Endothelial cell of umbilical vein (primary cell): ENCODE measurements around the gene GMCL2. TPM values are rescaled to one million over a fixed set of nuclear protein-coding genes. Genes with fewer than 3 reads are reported as not detected.

Experiments used
- BruUV-seq: library from RNA; stranded (reverse); fragments of 400-500 nt; replicated peaks from 2 replicates; lab custom pipeline; 2021; lab: Mats Ljungman, UMichigan
- CTCF ChIA-PET: fragments of 300-600, 350-600 bp; sonication (Branson Sonifier 250); formaldehyde crosslinking; loops from one replicate; lab custom pipeline; 2021; ENCODE audit warnings: antibody characterized with exemption, inconsistent platforms; lab: Charles Lee
- POLR2A ChIA-PET: fragments of 300-600, 350-600 bp; sonication (Branson Sonifier 250); formaldehyde crosslinking; loops from one replicate; lab custom pipeline; 2021; ENCODE audit warnings: antibody characterized with exemption, inconsistent platforms; lab: Charles Lee
- DNase-seq: peaks from one replicate; pipeline ENCODE4 v3.0.0-alpha.2; 2011; ENCODE audit warnings: low read depth, low spot score
- FAIRE-seq: peaks from 2 replicates; lab custom pipeline; 2011; peaks lifted over from hg19 to GRCh38; lab: Jason Lieb, UNC
- H2AFZ ChIP-seq: 2 replicates; pipeline ENCODE4 v1.6.0; 2012; ENCODE audit warnings: low read depth, low read length, control low read depth, inconsistent platforms
- H3K27ac ChIP-seq: 2 replicates; pipeline ENCODE4 v1.5.1; 2011; ENCODE audit warnings: low read depth, mild to moderate bottlenecking, control low read depth, low read length, moderate library complexity; ENCODE audit not compliant: insufficient read depth
- H3K27me3 ChIP-seq, 2 experiments: 2 replicates each; pipeline versions ENCODE4 v1.6.0 to v1.6.1; 2011; ENCODE audit warnings: low read length in 2 of 2, mixed read lengths in 1 of 2; ENCODE audit not compliant: control insufficient read depth in 2 of 2, insufficient read depth in 2 of 2
- H3K36me3 ChIP-seq, 2 experiments: 2 replicates in 1 of 2; 3 replicates in 1 of 2; pipeline ENCODE4 v1.5.1; 2011; ENCODE audit warnings: low read length in 2 of 2, mild to moderate bottlenecking in 1 of 2, moderate library complexity in 1 of 2; ENCODE audit not compliant: control insufficient read depth in 2 of 2, insufficient read depth in 2 of 2; ENCODE audit errors: extremely low read depth in 1 of 2
- H3K4me1 ChIP-seq: 3 replicates; pipeline ENCODE4 v1.5.1; 2011; ENCODE audit warnings: mild to moderate bottlenecking, low read length; ENCODE audit not compliant: control insufficient read depth, insufficient read depth; ENCODE audit errors: extremely low read depth
- H3K4me2 ChIP-seq: 2 replicates; pipeline ENCODE4 v1.6.1; 2011; ENCODE audit warnings: low read length, control low read depth, mixed read lengths; ENCODE audit not compliant: insufficient read depth
- H3K4me3 ChIP-seq, 3 experiments: fragments of 200-600 bp in 1 of 3; sonication (generic), shearing (Covaris generic) in 1 of 3; replicated peaks in 1 of 3; 2 replicates each; pipeline ENCODE4 v1.5.1; 2011 to 2016; ENCODE audit warnings: control low read depth in 3 of 3, low read length in 3 of 3, mild to moderate bottlenecking in 2 of 3, inconsistent platforms in 1 of 3, low read depth in 1 of 3, moderate library complexity in 1 of 3; ENCODE audit not compliant: insufficient read depth in 1 of 3
- H3K79me2 ChIP-seq: 2 replicates; pipeline ENCODE4 v1.6.0; 2012; ENCODE audit warnings: low read length, inconsistent platforms; ENCODE audit not compliant: control insufficient read depth, insufficient read depth
- H3K9ac ChIP-seq: replicated peaks from 2 replicates; pipeline ENCODE3; 2011; ENCODE audit warnings: low read length, control low read depth; ENCODE audit not compliant: insufficient read depth; ENCODE audit errors: extremely low read depth
- H3K9me1 ChIP-seq: replicated peaks from 3 replicates; pipeline ENCODE4 v1.6.0; 2011; ENCODE audit warnings: mild to moderate bottlenecking, low read length; ENCODE audit not compliant: control insufficient read depth, insufficient read depth; ENCODE audit errors: extremely low read depth
- H3K9me3 ChIP-seq: replicated peaks from 2 replicates; pipeline ENCODE4 v1.5.1; 2012; ENCODE audit warnings: low read length, inconsistent platforms; ENCODE audit not compliant: control insufficient read depth, insufficient read depth
- H4K20me1 ChIP-seq: replicated peaks from 2 replicates; pipeline ENCODE3; 2011; ENCODE audit warnings: mild to moderate bottlenecking, low read length; ENCODE audit not compliant: control insufficient read depth, insufficient read depth; ENCODE audit errors: extremely low read depth
- EZH2 ChIP-seq: IDR thresholded peaks from 2 replicates; pipeline ENCODE4 v1.6.1; 2012; ENCODE audit warnings: borderline replicate concordance, low read depth, mild to moderate bottlenecking, moderate library complexity, low read length, inconsistent platforms; ENCODE audit not compliant: severe bottlenecking
- FOS ChIP-seq: IDR thresholded peaks from 2 replicates; pipeline ENCODE4 v1.6.1; 2011; ENCODE audit warnings: mild to moderate bottlenecking, low read length, moderate library complexity, borderline replicate concordance; ENCODE audit not compliant: insufficient read depth
- GATA2 ChIP-seq: IDR thresholded peaks from 2 replicates; pipeline ENCODE4 v1.7.0; 2011; ENCODE audit warnings: low read depth, mild to moderate bottlenecking, moderate library complexity, mixed read lengths, low read length; ENCODE audit not compliant: insufficient read length, insufficient read depth
- JUN ChIP-seq: IDR thresholded peaks from 2 replicates; pipeline ENCODE4 v1.6.1; 2011; ENCODE audit warnings: borderline replicate concordance, low read depth; ENCODE audit not compliant: insufficient read length, insufficient read depth
- MYC ChIP-seq: IDR thresholded peaks from one replicate; pipeline ENCODE4 v1.6.1; 2011; ENCODE audit warnings: mild to moderate bottlenecking, low read depth, low read length
- POLR2A ChIP-seq: IDR thresholded peaks from 2 replicates; pipeline ENCODE4 v1.6.1; 2012; ENCODE audit warnings: low read depth, mild to moderate bottlenecking, control low read depth, low read length
- POLR2AphosphoS5 ChIP-seq: IDR thresholded peaks from 2 replicates; pipeline ENCODE4 v1.6.1; 2012; ENCODE audit warnings: low read depth, mild to moderate bottlenecking, control low read depth, low read length, moderate library complexity; ENCODE audit not compliant: insufficient read depth
- dilution Hi-C: fragments of 300-500 bp; cut with MboI; formaldehyde crosslinking; loops from one replicate; pipeline ENCODE4 v1.15.0; 2019; ENCODE audit warnings: low sequenced_read_pairs; ENCODE audit not compliant: extremely low pct_ligation_motif_present
- intact Hi-C: fragments of 100-400 bp; cut with micrococcal nuclease; formaldehyde crosslinking; loops from one replicate; pipeline ENCODE4 v1.10.0; 2022
- polyA plus RNA-seq, 4 experiments: library from polyadenylated mRNA; depleted of rRNA in 3 of 4; stranded (reverse) in 3 of 4; unstranded in 1 of 4; fragments of >200 nt; gene quantifications; 2 replicates each; pipeline versions ENCODE4 v1.2.1 to v1.2.3, GENCODE V29; 2011 to 2012; ENCODE audit warnings: missing spikeins in 1 of 4
- total RNA-seq: library from RNA; stranded (reverse); gene quantifications from 2 replicates; pipeline ENCODE4 v1.2.3, GENCODE V29; 2021
- TF ChIP-seq, protein P1 (sequence below), 2 donors: IDR thresholded peaks; 1 replicate in 1 of 2; 2 replicates in 1 of 2; pipeline ENCODE4 v1.5.1; 2011; ENCODE audit warnings: low read length in 2 of 2, mild to moderate bottlenecking in 2 of 2, moderate library complexity in 2 of 2, control low read depth in 1 of 2, inconsistent platforms in 1 of 2, low read depth in 1 of 2; ENCODE audit not compliant: insufficient read depth in 1 of 2; ENCODE audit errors: extremely low read depth in 1 of 2
- TF ChIP-seq, protein P2 (sequence below): IDR thresholded peaks from 2 replicates; pipeline ENCODE4 v1.6.1; 2011; ENCODE audit not compliant: insufficient read depth, insufficient read length

GMCL2 gene
- total and polyA plus RNA-seq, 2 donors (not counting 3 experiments of a cell fraction or from before 2014, with no cell fraction given): not detected

GRCh38 chr5:178149199-178149932, 37.8 kb downstream of the GMCL2 start:
- no peaks in the 10 kb centered on the region for H4K20me1 ChIP-seq
- no peak overlapping the region for H3K4me3 ChIP-seq
- ChIA-PET CTCF (interaction anchor here (11.5 kb wide), 1 partner anchor 73 kb away, joined by 200 read pairs; no protein-coding TSS in a partner anchor), POLR2A (no interaction called here)
- H3K79me2 ChIP-seq: peaks cover 17% of the 10 kb centered on the region
- H3K36me3 ChIP-seq: peaks cover 18 to 39% of the 10 kb centered on the region in 2 experiments
- intact Hi-C loops (no loop called here), dilution Hi-C loops (no loop called here)
- peaks cover 6% of the 10 kb centered on the region for H3K4me1 ChIP-seq
- BruUV-seq: no TSS peak
- no peak overlapping the region for H3K9ac ChIP-seq
- FAIRE-seq (no peak), DNase-seq (no peak)
- TF ChIP-seq GATA2: no peak
- TF ChIP-seq, protein P1, sequence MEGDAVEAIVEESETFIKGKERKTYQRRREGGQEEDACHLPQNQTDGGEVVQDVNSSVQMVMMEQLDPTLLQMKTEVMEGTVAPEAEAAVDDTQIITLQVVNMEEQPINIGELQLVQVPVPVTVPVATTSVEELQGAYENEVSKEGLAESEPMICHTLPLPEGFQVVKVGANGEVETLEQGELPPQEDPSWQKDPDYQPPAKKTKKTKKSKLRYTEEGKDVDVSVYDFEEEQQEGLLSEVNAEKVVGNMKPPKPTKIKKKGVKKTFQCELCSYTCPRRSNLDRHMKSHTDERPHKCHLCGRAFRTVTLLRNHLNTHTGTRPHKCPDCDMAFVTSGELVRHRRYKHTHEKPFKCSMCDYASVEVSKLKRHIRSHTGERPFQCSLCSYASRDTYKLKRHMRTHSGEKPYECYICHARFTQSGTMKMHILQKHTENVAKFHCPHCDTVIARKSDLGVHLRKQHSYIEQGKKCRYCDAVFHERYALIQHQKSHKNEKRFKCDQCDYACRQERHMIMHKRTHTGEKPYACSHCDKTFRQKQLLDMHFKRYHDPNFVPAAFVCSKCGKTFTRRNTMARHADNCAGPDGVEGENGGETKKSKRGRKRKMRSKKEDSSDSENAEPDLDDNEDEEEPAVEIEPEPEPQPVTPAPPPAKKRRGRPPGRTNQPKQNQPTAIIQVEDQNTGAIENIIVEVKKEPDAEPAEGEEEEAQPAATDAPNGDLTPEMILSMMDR (IDR thresholded peaks at IDR 0.05; ENCODE audit: extremely low read depth in 1 of 2, insufficient read depth in 1 of 2, low read depth in 1 of 2, low read length in 2 of 2): no peak
- no peak for TF ChIP-seq FOS
- TF ChIP-seq JUN: no peak
- TF ChIP-seq MYC: no peak
- TF ChIP-seq, protein P2, sequence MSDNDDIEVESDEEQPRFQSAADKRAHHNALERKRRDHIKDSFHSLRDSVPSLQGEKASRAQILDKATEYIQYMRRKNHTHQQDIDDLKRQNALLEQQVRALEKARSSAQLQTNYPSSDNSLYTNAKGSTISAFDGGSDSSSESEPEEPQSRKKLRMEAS: no peak
- no peak for TF ChIP-seq POLR2AphosphoS5
- TF ChIP-seq POLR2A: no peak
- no peak for TF ChIP-seq EZH2
- H3K27me3 ChIP-seq: no peaks in the 10 kb centered on the region
- H2AFZ ChIP-seq: no peak overlapping the region
- no peaks in the 10 kb centered on the region for H3K9me1 ChIP-seq
- no peaks in the 10 kb centered on the region for H3K9me3 ChIP-seq
- H3K27ac ChIP-seq: no peak overlapping the region
- no peak overlapping the region for H3K4me2 ChIP-seq
